GM10248 (cell line): ENCODE results near the gene HORMAD1.
A peak's percentile ranks its signal among the peaks of the same experiment; 100 is the strongest.
"Not testable (repeated sequence)": the region's sequence is repeated elsewhere in the genome, so short reads cannot be mapped to it uniquely, and the experiment has no call there.

ENCODE experiments used
- CTCF ChIA-PET: fragments of 300-600 bp; sonication (Branson Sonifier 250); formaldehyde crosslinking; extraction: SDS; loops from one replicate; lab custom pipeline; 2021; ENCODE audit warnings: antibody characterized with exemption; lab: Yijun Ruan, JAX
- POLR2A ChIA-PET: fragments of 350-650 bp; sonication (Branson Sonifier 250); formaldehyde crosslinking; extraction: SDS; loops from one replicate; lab custom pipeline; 2020; ENCODE audit warnings: antibody characterized with exemption; lab: Yijun Ruan, JAX
- DNase-seq: peaks from one replicate; pipeline ENCODE4 v3.0.0; 2012; ENCODE audit errors: extremely low spot score
- CTCF ChIP-seq: IDR thresholded peaks from 2 replicates; pipeline ENCODE4 v1.5.1; 2012; ENCODE audit warnings: mild to moderate bottlenecking, low read depth; ENCODE audit errors: extremely low read depth, missing control alignments, control extremely low read depth

The HORMAD1 gene

GRCh38 chr1:150720703-150721102 is at the start of gene HORMAD1:
Gene HORMAD1 (minus strand): TSS chr1:150720895. CDS start chr1:150719505, 1,390 bp downstream.
- DNase-seq, result no peak
- ChIA-PET CTCF (interaction anchor here (0.6 to 1.0 kb wide), 3 partner anchors 10 to 271 kb away, joined by 3 read pairs; no protein-coding TSS in a partner anchor), POLR2A (no interaction called here)
- no peak for TF ChIP-seq CTCF

GRCh38 chr1:150767704-150768103 is 47.0 kb upstream of the HORMAD1 start:
- DNase-seq, POLR2A ChIA-PET: not testable (repeated sequence)
- CTCF ChIA-PET, result interaction anchor here (0.9 to 2.4 kb wide), 4 partner anchors 16 to 207 kb away, joined by 3 to 7 read pairs (median 3); no protein-coding TSS in a partner anchor

- POLR2A ChIA-PET, DNase-seq: not testable (repeated sequence)
- CTCF ChIA-PET, result interaction anchor here (2.2 to 2.4 kb wide), 2 partner anchors 11 to 14 kb away, joined by 7 to 8 read pairs; no protein-coding TSS in a partner anchor
Measured at GRCh38 chr1:150765977-150766301, 45.2 kb upstream of the HORMAD1 start.

- CTCF ChIA-PET, result interaction anchor here (2.2 to 2.4 kb wide), 2 partner anchors 10 to 14 kb away, joined by 7 to 8 read pairs; no protein-coding TSS in a partner anchor
- no peak for TF ChIP-seq CTCF
- peak; percentile 69 for DNase-seq
- POLR2A ChIA-PET, result no interaction called here
Measured at GRCh38 chr1:150765296-150765976, 44.7 kb upstream of the HORMAD1 start, which contains the start of gene CTSS. Gene CTSS (minus strand): TSS chr1:150765778. CDS start chr1:150764763, 1,015 bp downstream.

GRCh38 chr1:150764617-150765101 is 44.0 kb upstream of the HORMAD1 start:
- ChIA-PET CTCF (interaction anchor here (1.0 kb wide), 1 partner anchor 18 kb away, joined by 3 read pairs; no protein-coding TSS in a partner anchor), POLR2A (interaction anchor here (0.7 to 1.6 kb wide), 3 partner anchors 10 to 68 kb away, joined by 3 to 5 read pairs (median 4); partner anchors contain the start of gene GOLPH3L)
- TF ChIP-seq CTCF, result no peak
- DNase-seq, result no peak

GRCh38 chr1:150763018-150763417 is 42.3 kb upstream of the HORMAD1 start:
- CTCF ChIA-PET, result no interaction called here
- POLR2A ChIA-PET, result interaction anchor here (1.6 kb wide), 1 partner anchor 66 kb away, joined by 4 read pairs; the partner anchor contains the start of gene GOLPH3L
- no peak for TF ChIP-seq CTCF
- DNase-seq, result no peak

GRCh38 chr1:150762552-150762951 is 41.9 kb upstream of the HORMAD1 start:
- no peak for DNase-seq
- ChIA-PET POLR2A (no interaction called here), CTCF (no interaction called here)
- TF ChIP-seq CTCF, result no peak
